Activated T-helper 17 cell treated with anti-CD3 and anti-CD28 coated beads, Interleukin-2, amount 50 U/mL, for 72 hours (primary cell): ENCODE data around the gene EFCAB9. TPM values are rescaled to one million over a fixed set of nuclear protein-coding genes. Genes with fewer than 3 reads are reported as not detected.

Experiments used
- ATAC-seq: fragments of 150-1000 bp; cut with Tn5 transposase; replicated peaks from 2 replicates; pipeline ENCODE4 v1.10.0; 2021; ENCODE audit warnings: mild to moderate bottlenecking, moderate library complexity
- H3K27ac Mint-ChIP-seq: one replicate; pipeline ENCODE4 v1.8.0; 2022; ENCODE audit warnings: mixed read lengths
- H3K27me3 Mint-ChIP-seq: one replicate; pipeline ENCODE4 v1.8.0; 2022; ENCODE audit warnings: mixed read lengths
- H3K36me3 Mint-ChIP-seq: one replicate; pipeline ENCODE4 v1.8.0; 2022; ENCODE audit warnings: low read depth, mild to moderate bottlenecking, mixed read lengths
- H3K4me1 Mint-ChIP-seq: one replicate; pipeline ENCODE4 v1.8.0; 2022; ENCODE audit warnings: mixed read lengths
- H3K4me3 Mint-ChIP-seq: one replicate; pipeline ENCODE4 v1.8.0; 2022; ENCODE audit warnings: mild to moderate bottlenecking, mixed read lengths
- H3K9me3 Mint-ChIP-seq: one replicate; pipeline ENCODE4 v1.8.0; 2022; ENCODE audit warnings: mixed read lengths
- total RNA-seq, 2 donors: library from RNA; stranded (reverse); gene quantifications; one replicate each; pipeline ENCODE4 v1.2.3, GENCODE V29; 2022

EFCAB9 gene
- total RNA-seq, 2 donors from 2014 or later, result not detected

DNA sequence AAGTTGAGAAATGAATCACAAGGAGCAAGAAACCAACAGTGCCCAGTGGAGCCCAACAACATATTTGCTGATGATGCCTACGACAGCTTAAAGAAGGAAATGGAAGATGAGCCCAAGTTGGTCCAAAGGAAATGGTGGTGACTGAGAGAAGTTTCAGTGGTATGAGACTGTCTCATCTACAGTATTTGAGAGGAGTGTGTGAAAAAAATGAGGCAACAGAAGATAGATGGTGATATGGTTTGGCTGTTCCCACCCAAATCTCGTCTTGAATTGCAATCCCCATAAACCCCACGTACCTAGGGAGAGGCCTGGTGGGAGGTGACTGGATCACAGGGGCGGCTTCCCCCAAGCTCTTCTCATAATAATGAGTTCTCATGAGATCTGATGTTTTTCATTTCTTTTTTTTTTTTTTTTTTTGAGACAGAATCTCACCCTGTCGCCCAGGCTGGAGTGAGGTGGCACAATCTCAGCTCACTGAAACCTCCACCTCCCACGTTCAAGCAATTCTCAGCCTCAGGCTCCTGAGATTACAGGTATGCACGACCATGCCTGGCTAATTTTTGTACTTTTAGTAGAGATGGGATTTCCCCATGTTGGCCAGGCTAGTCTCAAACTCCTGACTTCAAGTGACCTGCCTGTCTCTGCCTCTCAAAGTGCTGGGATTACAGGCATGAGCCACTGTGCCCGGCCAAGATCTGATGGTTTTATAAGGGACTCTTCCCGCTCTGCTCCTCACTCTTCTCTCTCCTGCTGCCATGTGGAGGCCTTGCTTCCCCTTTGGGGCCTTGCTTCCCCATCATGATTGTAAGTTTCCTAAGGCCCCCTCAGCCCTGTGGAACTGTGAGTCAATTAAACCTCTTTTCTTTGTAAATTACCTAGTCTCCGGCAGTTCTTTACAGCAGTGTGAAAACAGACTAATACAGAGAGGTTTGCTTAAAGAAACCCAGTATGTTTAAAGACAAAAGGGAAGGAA is 30.2 kb downstream of the EFCAB9 start:
- Mint-ChIP-seq H3K27ac (peak overlapping the region; percentile 84), H3K27me3 (no peaks in the 10 kb centered on the region), H3K4me3 (peak overlapping the region; percentile 24), H3K4me1 (peaks cover 25% of the 10 kb centered on the region), H3K9me3 (no peaks in the 10 kb centered on the region), H3K36me3 (peaks cover 54% of the 10 kb centered on the region)
- peak; percentile 91 for ATAC-seq

DNA sequence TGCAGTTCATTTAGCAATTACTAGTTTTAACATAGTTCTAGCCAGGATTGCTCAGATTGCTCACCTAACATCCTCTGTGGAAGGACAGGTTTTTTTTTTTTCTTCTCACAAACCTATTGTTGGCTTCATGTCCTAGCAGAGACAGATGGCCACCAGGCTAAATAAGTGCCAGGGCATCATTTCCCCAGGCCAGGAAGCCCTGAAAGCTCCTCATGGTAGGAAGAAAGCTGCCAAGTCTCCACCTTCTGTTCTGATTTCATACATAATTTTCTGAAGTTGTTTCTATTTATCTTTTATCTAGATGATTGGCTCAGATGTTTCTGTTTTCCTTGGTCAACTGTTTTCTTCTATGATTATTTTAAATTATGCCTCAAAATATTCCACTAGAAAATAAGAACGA is 31.0 kb downstream of the EFCAB9 start:
- H3K9me3 Mint-ChIP-seq, result no peaks in the 10 kb centered on the region
- no peaks in the 10 kb centered on the region for H3K27me3 Mint-ChIP-seq
- H3K27ac Mint-ChIP-seq, result peak overlapping the region; percentile 84
- H3K36me3 Mint-ChIP-seq, result peaks cover 51% of the 10 kb centered on the region
- peak overlapping the region; percentile 24 for H3K4me3 Mint-ChIP-seq
- no peak for ATAC-seq
- peaks cover 29% of the 10 kb centered on the region for H3K4me1 Mint-ChIP-seq

GRCh38 chr5:172229904-172230303 is 35.9 kb downstream of the EFCAB9 start:
- no peaks in the 10 kb centered on the region for H3K27me3 Mint-ChIP-seq
- H3K27ac Mint-ChIP-seq, result peak overlapping the region; percentile 27
- peaks cover 15% of the 10 kb centered on the region for H3K4me1 Mint-ChIP-seq
- H3K4me3 Mint-ChIP-seq, result peak overlapping the region; percentile 1
- ATAC-seq, result peak; percentile 96
- peaks cover 77% of the 10 kb centered on the region for H3K36me3 Mint-ChIP-seq
- no peaks in the 10 kb centered on the region for H3K9me3 Mint-ChIP-seq

DNA sequence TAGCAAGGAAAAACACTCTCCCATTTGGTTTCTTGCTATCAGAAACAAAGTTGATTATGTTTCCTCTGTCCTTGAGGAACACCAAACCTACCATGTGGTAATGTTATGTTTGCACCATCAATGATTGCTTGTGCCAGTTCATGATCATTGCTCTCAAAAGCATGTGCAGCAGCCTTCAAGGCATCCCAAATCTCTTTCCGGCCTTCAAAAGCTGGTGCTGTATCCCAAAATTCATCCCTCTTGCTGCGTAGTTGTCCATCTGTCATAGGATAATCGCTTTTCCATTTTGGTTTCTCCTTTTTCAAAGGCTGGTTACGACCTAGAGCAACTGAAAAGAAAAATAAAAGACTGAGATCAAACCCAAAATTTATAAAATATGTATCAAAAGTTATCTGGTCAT is 40.1 kb downstream of the EFCAB9 start:
- Mint-ChIP-seq H3K27ac (no peak overlapping the region), H3K4me3 (no peak overlapping the region), H3K27me3 (no peaks in the 10 kb centered on the region), H3K9me3 (no peaks in the 10 kb centered on the region), H3K36me3 (peaks cover 49% of the 10 kb centered on the region), H3K4me1 (peaks cover 42% of the 10 kb centered on the region)
- no peak for ATAC-seq

- ATAC-seq, result peak; percentile 14
- H3K36me3 Mint-ChIP-seq, result peaks cover 41% of the 10 kb centered on the region
- no peaks in the 10 kb centered on the region for H3K9me3 Mint-ChIP-seq
- H3K4me3 Mint-ChIP-seq, result no peak overlapping the region
- H3K27me3 Mint-ChIP-seq, result no peaks in the 10 kb centered on the region
- no peak overlapping the region for H3K27ac Mint-ChIP-seq
- H3K4me1 Mint-ChIP-seq, result peaks cover 37% of the 10 kb centered on the region
Observed at GRCh38 chr5:172235132-172235780, 41.3 kb downstream of the EFCAB9 start.

- no peaks in the 10 kb centered on the region for H3K9me3 Mint-ChIP-seq
- ATAC-seq, result no peak
- no peak overlapping the region for H3K27ac Mint-ChIP-seq
- H3K4me3 Mint-ChIP-seq, result no peak overlapping the region
- no peaks in the 10 kb centered on the region for H3K27me3 Mint-ChIP-seq
- H3K4me1 Mint-ChIP-seq, result peaks cover 35% of the 10 kb centered on the region
- peaks cover 33% of the 10 kb centered on the region for H3K36me3 Mint-ChIP-seq
Observed at GRCh38 chr5:172235827-172236736, 42.1 kb downstream of the EFCAB9 start.

DNA sequence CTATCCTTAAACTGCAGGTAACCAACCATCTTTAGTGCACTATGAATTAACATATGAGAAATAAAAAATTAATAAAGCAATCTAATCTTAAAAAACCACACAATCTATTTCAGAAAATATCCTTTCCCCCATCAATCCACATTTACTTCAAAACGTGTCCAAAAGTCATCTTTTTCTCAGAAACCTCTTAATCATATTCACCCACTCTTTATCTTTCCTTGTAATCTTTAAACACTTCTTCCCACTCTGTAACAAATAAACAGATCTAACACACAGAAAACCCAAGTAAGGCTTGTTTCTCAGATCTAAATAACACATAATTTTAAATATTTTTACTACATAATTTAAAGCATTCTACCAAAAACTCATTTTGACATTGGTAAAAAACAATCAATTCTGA is 44.4 kb downstream of the EFCAB9 start:
- Mint-ChIP-seq H3K4me3 (peak overlapping the region; percentile 8), H3K4me1 (peaks cover 39% of the 10 kb centered on the region)
- ATAC-seq, result peak; percentile 60

GRCh38 chr5:172243302-172243701 is 49.3 kb downstream of the EFCAB9 start:
- Mint-ChIP-seq H3K4me1 (peaks cover 24% of the 10 kb centered on the region), H3K27ac (no peak overlapping the region), H3K4me3 (no peak overlapping the region), H3K36me3 (peaks cover 13% of the 10 kb centered on the region), H3K9me3 (no peaks in the 10 kb centered on the region), H3K27me3 (no peaks in the 10 kb centered on the region)
- ATAC-seq, result peak; percentile 47

More for the DNA sequence above, 44.4 kb downstream of the EFCAB9 start:
- peak overlapping the region; percentile 48 for H3K27ac Mint-ChIP-seq
- peaks cover 15% of the 10 kb centered on the region for H3K36me3 Mint-ChIP-seq
- no peaks in the 10 kb centered on the region for H3K27me3 Mint-ChIP-seq
- no peaks in the 10 kb centered on the region for H3K9me3 Mint-ChIP-seq

DNA sequence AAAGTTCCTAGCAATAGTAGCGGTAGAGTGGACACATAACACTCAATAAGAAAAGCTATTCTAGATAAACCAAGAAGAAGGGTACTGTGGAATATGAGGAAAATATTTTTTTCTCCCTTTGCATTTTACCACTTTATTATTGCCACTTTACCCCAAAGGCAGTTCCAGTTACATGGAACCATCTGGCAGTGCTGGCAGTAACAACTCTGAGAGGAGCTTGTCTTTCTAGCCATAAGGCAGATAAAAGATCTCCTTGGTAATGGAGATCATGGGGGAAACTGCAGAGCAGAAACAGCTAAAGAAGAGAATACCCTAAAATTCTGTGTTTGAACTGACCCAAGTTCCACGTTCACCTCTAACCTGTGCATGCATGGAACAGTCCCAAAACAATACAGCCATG is 51.1 kb downstream of the EFCAB9 start:
- Mint-ChIP-seq H3K36me3 (peaks cover 27% of the 10 kb centered on the region), H3K27me3 (no peaks in the 10 kb centered on the region), H3K9me3 (peaks cover 3% of the 10 kb centered on the region), H3K4me1 (peaks cover 17% of the 10 kb centered on the region), H3K4me3 (no peak overlapping the region), H3K27ac (no peak overlapping the region)
- no peak for ATAC-seq

DNA sequence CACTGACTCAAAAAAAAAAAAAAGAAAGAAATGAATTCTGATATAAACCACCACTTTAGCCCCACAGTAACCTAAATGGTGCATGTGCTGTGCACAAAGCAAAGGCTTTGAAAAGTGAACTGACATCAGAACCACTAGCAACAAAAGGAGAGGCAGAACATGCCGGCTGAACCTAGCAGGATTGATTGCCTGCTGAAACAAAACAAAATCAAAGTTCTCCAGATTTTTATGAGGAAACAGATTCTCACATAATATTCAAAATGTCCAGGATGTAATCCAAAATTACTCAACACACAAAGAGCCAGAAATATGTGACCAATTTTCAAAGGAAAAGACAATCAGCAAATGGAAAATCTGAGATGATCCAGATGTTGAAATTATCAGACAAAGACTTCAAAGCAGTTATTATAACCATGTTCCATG is 51.7 kb downstream of the EFCAB9 start:
- ATAC-seq, result no peak
- Mint-ChIP-seq H3K4me1 (peaks cover 17% of the 10 kb centered on the region), H3K4me3 (no peak overlapping the region), H3K27me3 (no peaks in the 10 kb centered on the region), H3K36me3 (peaks cover 27% of the 10 kb centered on the region), H3K9me3 (peaks cover 3% of the 10 kb centered on the region), H3K27ac (no peak overlapping the region)

- Mint-ChIP-seq H3K27me3 (no peaks in the 10 kb centered on the region), H3K4me1 (peaks cover 12% of the 10 kb centered on the region), H3K27ac (no peak overlapping the region), H3K4me3 (no peak overlapping the region), H3K36me3 (peaks cover 28% of the 10 kb centered on the region), H3K9me3 (peaks cover 10% of the 10 kb centered on the region)
- no peak for ATAC-seq
Observed at GRCh38 chr5:172248637-172249036, 54.7 kb downstream of the EFCAB9 start.

- H3K4me3 Mint-ChIP-seq, result no peak overlapping the region
- H3K27me3 Mint-ChIP-seq, result no peaks in the 10 kb centered on the region
- peaks cover 28% of the 10 kb centered on the region for H3K36me3 Mint-ChIP-seq
- peaks cover 12% of the 10 kb centered on the region for H3K4me1 Mint-ChIP-seq
- H3K9me3 Mint-ChIP-seq, result peaks cover 10% of the 10 kb centered on the region
- no peak for ATAC-seq
- no peak overlapping the region for H3K27ac Mint-ChIP-seq
Observed at GRCh38 chr5:172251419-172251818, 57.4 kb downstream of the EFCAB9 start.

DNA sequence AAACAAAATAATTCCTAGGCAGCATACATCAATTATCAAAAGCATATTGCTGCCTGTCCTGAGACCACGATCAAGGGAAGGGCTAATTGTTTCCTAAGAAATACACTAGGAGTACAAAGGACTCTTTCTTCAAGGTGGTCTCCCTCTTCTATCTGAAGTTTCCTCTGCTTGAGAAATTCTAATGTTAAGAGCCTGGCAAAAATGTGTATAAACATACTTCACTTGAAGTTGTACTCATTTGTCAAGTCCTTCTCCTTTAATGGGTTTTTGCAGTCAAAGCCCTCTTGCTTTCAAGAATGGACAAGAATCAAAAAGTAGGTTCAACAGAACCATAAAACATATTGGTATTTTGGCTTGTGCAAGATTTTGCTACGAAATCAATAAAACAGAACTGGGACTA is 58.5 kb downstream of the EFCAB9 start:
- no peak for ATAC-seq
- Mint-ChIP-seq H3K4me3 (no peak overlapping the region), H3K36me3 (peaks cover 34% of the 10 kb centered on the region), H3K9me3 (peaks cover 10% of the 10 kb centered on the region), H3K4me1 (peaks cover 5% of the 10 kb centered on the region), H3K27ac (no peak overlapping the region), H3K27me3 (no peaks in the 10 kb centered on the region)
